Astrocyte of the spinal cord (primary cell): Measurements from ENCODE around the gene SPTSSB.

Experiments used
- DNase-seq: peaks from one replicate; pipeline ENCODE4 v3.0.0; 2011; ENCODE audit warnings: low read depth, low spot score
- H3K4me3 ChIP-seq: 2 replicates; pipeline ENCODE4 v1.5.1; 2011; ENCODE audit warnings: low read depth, mild to moderate bottlenecking, low read length, moderate library complexity
- CTCF ChIP-seq: IDR thresholded peaks from 2 replicates; pipeline ENCODE4 v1.5.1; 2012; ENCODE audit warnings: low read depth, mild to moderate bottlenecking, low read length, inconsistent platforms
- in situ Hi-C: cut with HindIII; loops from 2 replicates; pipeline ENCODE4 v1.10.0; 2017; ENCODE audit warnings: low sequenced_read_pairs

Gene SPTSSB

GRCh38 chr3:161317077-161317476 lies 54.2 kb downstream of the SPTSSB start:
- H3K4me3 ChIP-seq, result no peak overlapping the region
- no peak for DNase-seq
- in situ Hi-C loops, result no loop called here
- TF ChIP-seq CTCF, result no peak

GRCh38 chr3:161316006-161316689 lies 55.2 kb downstream of the SPTSSB start:
- H3K4me3 ChIP-seq, result no peak overlapping the region
- in situ Hi-C loops, result no loop called here
- peak; percentile 24 for DNase-seq
- no peak for TF ChIP-seq CTCF

GRCh38 chr3:161314836-161315395 lies 56.4 kb downstream of the SPTSSB start:
- in situ Hi-C loops, result no loop called here
- H3K4me3 ChIP-seq, result no peak overlapping the region
- TF ChIP-seq CTCF, result no peak
- no peak for DNase-seq

- DNase-seq, result no peak
- no peak for TF ChIP-seq CTCF
- in situ Hi-C loops, result no loop called here
- H3K4me3 ChIP-seq, result no peak overlapping the region
Measured at GRCh38 chr3:161310649-161311423, 60.5 kb downstream of the SPTSSB start.

GRCh38 chr3:161305095-161305991 lies 66.0 kb downstream of the SPTSSB start:
- in situ Hi-C loops, result no loop called here
- H3K4me3 ChIP-seq, result no peak overlapping the region
- peak; percentile 79 for TF ChIP-seq CTCF
- peak; percentile 33 for DNase-seq

GRCh38 chr3:161296814-161297213 lies 74.5 kb downstream of the SPTSSB start:
- DNase-seq, result no peak
- in situ Hi-C loops, result no loop called here
- TF ChIP-seq CTCF, result no peak

More at GRCh38 chr3:161296814-161297213, 74.5 kb downstream of the SPTSSB start:
- no peak overlapping the region for H3K4me3 ChIP-seq
